SU-DHL-6 (cell line): ENCODE results near the gene LYSMD3.

Experiments used
- CTCF ChIP-seq: fragments of 200-600 bp; sonication (generic); IDR thresholded peaks from one replicate; pipeline ENCODE4 v1.5.1; 2017; ENCODE audit warnings: antibody characterized with exemption, mild to moderate bottlenecking, low read length, moderate library complexity; ENCODE audit not compliant: insufficient read depth, poor library complexity, severe bottlenecking
- EZH2phosphoT487 ChIP-seq: fragments of 200-600 bp; sonication (generic), shearing (Covaris generic); conservative IDR thresholded peaks from 2 replicates; pipeline ENCODE4 v1.6.1; 2018; ENCODE audit warnings: mild to moderate bottlenecking, antibody characterized with exemption, low read length, moderate library complexity, mixed read lengths

DNA sequence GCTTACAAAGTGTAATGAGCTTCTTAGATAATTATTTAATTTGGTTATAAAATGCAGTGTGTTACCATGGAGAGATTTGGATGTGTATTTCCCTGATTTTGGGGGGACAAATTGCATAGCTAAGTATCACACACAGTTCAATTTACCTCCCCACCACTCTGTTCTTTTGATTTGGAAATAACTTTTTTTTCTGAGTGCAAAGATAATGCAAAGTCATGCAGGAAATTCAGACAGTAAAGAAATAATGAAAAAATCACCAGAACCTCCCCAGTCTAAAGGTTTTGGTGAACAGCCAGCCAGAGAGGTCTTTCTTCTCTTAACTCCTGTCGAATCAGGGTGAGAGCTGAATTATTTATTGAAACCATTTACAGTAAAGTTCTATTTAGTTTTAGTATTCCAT, 32.4 kb upstream of the LYSMD3 start:
- TF ChIP-seq CTCF (no peak), EZH2phosphoT487 (no peak)
